B cell (primary cell): Measurements from ENCODE around the gene CTDSPL. TPM values are rescaled to one million over a fixed set of nuclear protein-coding genes. Genes with fewer than 3 reads are reported as not detected.
A peak's percentile ranks its signal among the peaks of the same experiment; 100 is the strongest.

Experiments used
- ATAC-seq: fragments of 200-7000 bp; cut with Tn5 transposase; one replicate; pipeline ENCODE4 v1.10.0; 2021; ENCODE audit warnings: low read depth, mild to moderate bottlenecking, moderate number of reproducible peaks, moderate library complexity
- CTCF ChIA-PET: fragments of 350-600 bp; sonication (Branson Sonifier 250); formaldehyde crosslinking; loops from one replicate; lab custom pipeline; 2021; ENCODE audit warnings: antibody characterized with exemption, inconsistent platforms; lab: Charles Lee
- POLR2A ChIA-PET: fragments of 350-600 bp; sonication (Branson Sonifier 250); formaldehyde crosslinking; loops from one replicate; lab custom pipeline; 2021; ENCODE audit warnings: antibody characterized with exemption; lab: Charles Lee
- DNase-seq: peaks from one replicate; pipeline ENCODE4 v3.0.0; 2013
- H2AFZ ChIP-seq: 2 replicates; pipeline ENCODE4 v1.6.1; 2012; ENCODE audit warnings: mild to moderate bottlenecking, low read depth, low read length; ENCODE audit not compliant: insufficient read depth, poor library complexity, severe bottlenecking
- H3K27ac ChIP-seq, 2 donors: 1 replicate in 1 of 2; 2 replicates in 1 of 2; pipeline ENCODE4 v1.5.1; 2012 to 2013; ENCODE audit warnings: low read length in 2 of 2, mild to moderate bottlenecking in 2 of 2, moderate library complexity in 1 of 2
- H3K27me3 ChIP-seq, 4 experiments: fragments of 200-600 bp in 1 of 4; sonication (generic) in 1 of 4; replicated peaks in 1 of 4; 1 replicate in 2 of 4; 2 replicates in 2 of 4; pipeline versions ENCODE4 v1.6.1 to v1.7.0; 2013 to 2016; ENCODE audit warnings: low read length in 3 of 4, mild to moderate bottlenecking in 2 of 4, mixed read lengths in 1 of 4, moderate library complexity in 1 of 4; ENCODE audit not compliant: insufficient read depth in 4 of 4, control insufficient read depth in 3 of 4; ENCODE audit errors: control extremely low read depth in 1 of 4
- H3K36me3 ChIP-seq, 2 experiments: replicated peaks in 1 of 2; 1 replicate in 1 of 2; 2 replicates in 1 of 2; pipeline versions ENCODE4 v1.6.1 to v1.7.1; 2013; ENCODE audit warnings: low read length in 1 of 2; ENCODE audit not compliant: insufficient read depth in 2 of 2, control insufficient read depth in 1 of 2; ENCODE audit errors: control extremely low read depth in 1 of 2, extremely low read depth in 1 of 2
- H3K4me1 ChIP-seq, 2 donors: fragments of 200-600 bp in 1 of 2; sonication (generic) in 1 of 2; 1 replicate in 1 of 2; 2 replicates in 1 of 2; pipeline versions ENCODE4 v1.5.1 to v1.6.1; 2013 to 2017; ENCODE audit warnings: low read length in 2 of 2; ENCODE audit not compliant: control insufficient read depth in 2 of 2, insufficient read depth in 2 of 2
- H3K4me2 ChIP-seq: replicated peaks from 2 replicates; pipeline ENCODE3; 2012; ENCODE audit warnings: mild to moderate bottlenecking, low read depth, low read length; ENCODE audit not compliant: poor library complexity, severe bottlenecking
- H3K4me3 ChIP-seq, 5 experiments: fragments of 200-600 bp in 1 of 5; sonication (generic) in 1 of 5; 1 replicate in 3 of 5; 2 replicates in 2 of 5; pipeline versions ENCODE4 v1.5.1 to v1.7.0; 2011 to 2016; ENCODE audit warnings: low read length in 4 of 5, mild to moderate bottlenecking in 4 of 5, low read depth in 2 of 5, control low read depth in 1 of 5, moderate library complexity in 1 of 5; ENCODE audit not compliant: insufficient read depth in 1 of 5; ENCODE audit errors: control extremely low read depth in 1 of 5, extremely low read depth in 1 of 5
- H3K79me2 ChIP-seq: fragments of 200-600 bp; sonication (generic); one replicate; pipeline ENCODE4 v1.6.0; 2016; ENCODE audit warnings: low read length; ENCODE audit not compliant: control insufficient read depth, insufficient read depth
- H3K9ac ChIP-seq: fragments of 200-600 bp; sonication (generic); 2 replicates; pipeline ENCODE4 v1.6.1; 2017; ENCODE audit warnings: mild to moderate bottlenecking, low read length, moderate library complexity
- H3K9me3 ChIP-seq, 3 donors: one replicate each; pipeline versions ENCODE4 v1.6.1 to v1.7.1; 2013; ENCODE audit warnings: low read length in 2 of 3; ENCODE audit not compliant: control insufficient read depth in 2 of 3, insufficient read depth in 1 of 3; ENCODE audit errors: control extremely low read depth in 1 of 3
- H4K20me1 ChIP-seq: 2 replicates; pipeline ENCODE4 v1.6.0; 2012; ENCODE audit warnings: mild to moderate bottlenecking, low read length; ENCODE audit not compliant: insufficient read depth, control insufficient read depth, poor library complexity, severe bottlenecking
- H3K27ac Mint-ChIP-seq: one replicate; pipeline ENCODE4 v1.8.0; 2021; ENCODE audit warnings: mixed read lengths
- H3K27me3 Mint-ChIP-seq: one replicate; pipeline ENCODE4 v1.8.0; 2021; ENCODE audit warnings: mixed read lengths
- H3K4me1 Mint-ChIP-seq: one replicate; pipeline ENCODE4 v1.8.0; 2021; ENCODE audit warnings: mixed read lengths
- H3K4me3 Mint-ChIP-seq: one replicate; pipeline ENCODE4 v1.8.0; 2021; ENCODE audit warnings: mixed read lengths
- H3K9me3 Mint-ChIP-seq: one replicate; pipeline ENCODE4 v1.8.0; 2022; ENCODE audit warnings: mixed read lengths; ENCODE audit not compliant: insufficient read depth
- EZH2 ChIP-seq: IDR thresholded peaks from 2 replicates; pipeline ENCODE4 v1.6.1; 2012; ENCODE audit warnings: borderline replicate concordance, low read depth, mild to moderate bottlenecking, moderate library complexity, low read length; ENCODE audit not compliant: insufficient read depth, poor library complexity, severe bottlenecking
- WGBS: methylation state at CpG from one replicate; pipeline ENCODE4 v1.1.5; 2013; ENCODE audit warnings: missing lambda C conversion rate; ENCODE audit not compliant: insufficient coverage; 5-methylcytosine and 5-hydroxymethylcytosine counted together
- intact Hi-C: fragments of 100-400 bp; cut with micrococcal nuclease; formaldehyde crosslinking; loops from one replicate; pipeline ENCODE4 v1.10.0; 2022
- polyA plus RNA-seq: library from polyadenylated mRNA; depleted of rRNA; stranded (reverse); fragments of >200 nt; gene quantifications from 2 replicates; pipeline ENCODE4 v1.2.3, GENCODE V29; 2012
- total RNA-seq, 2 donors: library from RNA; stranded (reverse); fragments of 120-200 nt in 1 of 2; gene quantifications; 1 replicate in 1 of 2; 2 replicates in 1 of 2; pipeline versions ENCODE4 v1.2.3 to v1.2.4, GENCODE V29; 2013 to 2022
- TF ChIP-seq, protein P1 (sequence below): fragments of 200-600 bp; IDR thresholded peaks from one replicate; pipeline ENCODE4 v1.8.0; 2022; ENCODE audit warnings: antibody characterized with exemption, mild to moderate bottlenecking

The CTDSPL gene
- total and polyA plus RNA-seq, 2 donors (not counting 1 experiment from before 2014, with no cell fraction given), result not detected

DNA sequence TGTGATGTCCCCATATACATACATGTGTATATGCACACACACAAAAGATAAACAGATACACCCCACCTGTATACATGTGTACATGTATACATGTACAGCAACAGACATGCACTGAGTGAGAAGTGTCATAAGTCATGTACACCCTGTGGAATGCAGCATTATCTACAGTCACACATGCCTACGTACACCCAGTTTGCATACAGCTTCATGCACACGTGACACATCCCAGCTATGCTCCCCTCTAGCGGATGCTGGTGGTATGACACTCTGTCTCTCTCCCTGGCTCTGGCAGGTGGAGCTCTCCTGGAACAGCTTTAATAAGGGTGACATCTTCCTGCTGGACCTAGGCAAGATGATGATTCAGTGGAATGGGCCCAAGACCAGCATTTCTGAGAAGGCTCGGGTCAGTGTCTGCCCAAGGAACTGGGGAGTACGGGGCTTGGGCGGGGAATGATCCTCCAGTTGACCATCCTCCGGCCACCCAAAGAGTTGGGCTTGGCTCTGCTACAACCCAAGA lies 135.2 kb downstream of the CTDSPL start:
- H2AFZ ChIP-seq, result no peak overlapping the region
- no peak overlapping the region for H3K9ac ChIP-seq

DNA sequence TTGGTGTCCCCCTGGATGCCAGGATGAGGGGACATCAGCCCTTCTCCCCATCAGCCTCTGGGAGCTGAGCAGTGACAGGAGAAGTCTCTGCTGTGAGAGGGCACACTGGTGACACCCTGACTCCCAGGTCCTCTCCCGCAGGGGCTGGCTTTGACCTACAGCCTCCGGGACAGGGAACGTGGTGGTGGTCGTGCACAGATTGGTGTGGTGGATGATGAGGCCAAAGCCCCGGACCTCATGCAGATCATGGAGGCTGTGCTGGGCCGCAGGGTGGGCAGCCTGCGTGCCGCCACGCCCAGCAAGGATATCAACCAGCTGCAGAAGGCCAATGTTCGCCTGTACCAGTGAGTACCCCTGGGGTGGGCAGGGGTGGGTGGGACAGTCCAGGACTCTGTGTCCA lies 135.7 kb downstream of the CTDSPL start:
- CTCF ChIA-PET, result interaction anchor here (0.7 to 2.3 kb wide), 8 partner anchors 9 to 483 kb away, joined by 3 to 14 read pairs (median 5); partner anchors contain the start of gene ACAA1
- intact Hi-C loops, result no loop called here
- H3K4me3 Mint-ChIP-seq, result peak overlapping the region; percentile 77
- peaks cover 12% of the 10 kb centered on the region for H3K79me2 ChIP-seq
- H3K4me1 ChIP-seq, result peaks cover 27 to 44% of the 10 kb centered on the region in 2 donors
- H3K9me3 ChIP-seq, result peaks cover 0 to 9% (median 0%) of the 10 kb centered on the region in 3 donors
- no peaks in the 10 kb centered on the region for H3K9me3 Mint-ChIP-seq
- peaks cover 51% of the 10 kb centered on the region for H3K4me1 Mint-ChIP-seq
- ATAC-seq (no peak), DNase-seq (no peak)
- POLR2A ChIA-PET, result no interaction called here
- WGBS, result 95% methylated on average over 6 of the region's 10 CpGs
- no peak overlapping the region for H3K4me2 ChIP-seq
- TF ChIP-seq, protein P1, sequence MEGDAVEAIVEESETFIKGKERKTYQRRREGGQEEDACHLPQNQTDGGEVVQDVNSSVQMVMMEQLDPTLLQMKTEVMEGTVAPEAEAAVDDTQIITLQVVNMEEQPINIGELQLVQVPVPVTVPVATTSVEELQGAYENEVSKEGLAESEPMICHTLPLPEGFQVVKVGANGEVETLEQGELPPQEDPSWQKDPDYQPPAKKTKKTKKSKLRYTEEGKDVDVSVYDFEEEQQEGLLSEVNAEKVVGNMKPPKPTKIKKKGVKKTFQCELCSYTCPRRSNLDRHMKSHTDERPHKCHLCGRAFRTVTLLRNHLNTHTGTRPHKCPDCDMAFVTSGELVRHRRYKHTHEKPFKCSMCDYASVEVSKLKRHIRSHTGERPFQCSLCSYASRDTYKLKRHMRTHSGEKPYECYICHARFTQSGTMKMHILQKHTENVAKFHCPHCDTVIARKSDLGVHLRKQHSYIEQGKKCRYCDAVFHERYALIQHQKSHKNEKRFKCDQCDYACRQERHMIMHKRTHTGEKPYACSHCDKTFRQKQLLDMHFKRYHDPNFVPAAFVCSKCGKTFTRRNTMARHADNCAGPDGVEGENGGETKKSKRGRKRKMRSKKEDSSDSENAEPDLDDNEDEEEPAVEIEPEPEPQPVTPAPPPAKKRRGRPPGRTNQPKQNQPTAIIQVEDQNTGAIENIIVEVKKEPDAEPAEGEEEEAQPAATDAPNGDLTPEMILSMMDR, result no peak
- TF ChIP-seq EZH2, result no peak
- no peaks in the 10 kb centered on the region for H4K20me1 ChIP-seq
- H3K27ac ChIP-seq, result no peak overlapping the region
- no peak overlapping the region for H2AFZ ChIP-seq
- peaks cover 0 to 23% of the 10 kb centered on the region in 2 experiments for H3K36me3 ChIP-seq
- H3K27ac Mint-ChIP-seq, result peak overlapping the region; percentile 46
- no peaks in the 10 kb centered on the region for H3K27me3 Mint-ChIP-seq
- H3K9ac ChIP-seq, result no peak overlapping the region
- no peaks in the 10 kb centered on the region for H3K27me3 ChIP-seq
- no peak overlapping the region for H3K4me3 ChIP-seq

More for the DNA sequence above, 135.2 kb downstream of the CTDSPL start:
- Mint-ChIP-seq H3K9me3 (no peaks in the 10 kb centered on the region), H3K27me3 (no peaks in the 10 kb centered on the region), H3K4me3 (peak overlapping the region; percentile 77), H3K4me1 (peaks cover 51% of the 10 kb centered on the region), H3K27ac (peak overlapping the region; percentile 93)
- 61% methylated on average over 7 of the region's 7 CpGs for WGBS
- no peak overlapping the region for H3K27ac ChIP-seq
- ATAC-seq (peak; percentile 68), DNase-seq (peak; percentile 85)
- CTCF ChIA-PET, result interaction anchor here (0.7 to 2.3 kb wide), 8 partner anchors 10 to 483 kb away, joined by 3 to 14 read pairs (median 5); partner anchors contain the start of gene ACAA1
- intact Hi-C loops, result no loop called here
- H3K79me2 ChIP-seq, result peaks cover 12% of the 10 kb centered on the region
- H3K36me3 ChIP-seq, result peaks cover 0 to 20% of the 10 kb centered on the region in 2 experiments
- H4K20me1 ChIP-seq, result no peaks in the 10 kb centered on the region
- H3K4me1 ChIP-seq, result peaks cover 27 to 44% of the 10 kb centered on the region in 2 donors
- H3K27me3 ChIP-seq, result no peaks in the 10 kb centered on the region
- POLR2A ChIA-PET, result no interaction called here
- TF ChIP-seq, protein P1, result peak; percentile 88
- TF ChIP-seq EZH2, result no peak
- H3K9me3 ChIP-seq, result peaks cover 0 to 9% (median 0%) of the 10 kb centered on the region in 3 donors
- H3K4me2 ChIP-seq, result no peak overlapping the region
- no peak overlapping the region for H3K4me3 ChIP-seq
